Measurements from ENCODE around the gene ITGAD. TPM values are rescaled to one million over a fixed set of nuclear protein-coding genes. Genes with fewer than 3 reads are reported as not detected.

The ITGAD gene
- total and polyA plus RNA-seq, 2 of the 13 experiments (the other 11 are each of a cell fraction or from before 2014, with no cell fraction given) = not detected

DNA sequence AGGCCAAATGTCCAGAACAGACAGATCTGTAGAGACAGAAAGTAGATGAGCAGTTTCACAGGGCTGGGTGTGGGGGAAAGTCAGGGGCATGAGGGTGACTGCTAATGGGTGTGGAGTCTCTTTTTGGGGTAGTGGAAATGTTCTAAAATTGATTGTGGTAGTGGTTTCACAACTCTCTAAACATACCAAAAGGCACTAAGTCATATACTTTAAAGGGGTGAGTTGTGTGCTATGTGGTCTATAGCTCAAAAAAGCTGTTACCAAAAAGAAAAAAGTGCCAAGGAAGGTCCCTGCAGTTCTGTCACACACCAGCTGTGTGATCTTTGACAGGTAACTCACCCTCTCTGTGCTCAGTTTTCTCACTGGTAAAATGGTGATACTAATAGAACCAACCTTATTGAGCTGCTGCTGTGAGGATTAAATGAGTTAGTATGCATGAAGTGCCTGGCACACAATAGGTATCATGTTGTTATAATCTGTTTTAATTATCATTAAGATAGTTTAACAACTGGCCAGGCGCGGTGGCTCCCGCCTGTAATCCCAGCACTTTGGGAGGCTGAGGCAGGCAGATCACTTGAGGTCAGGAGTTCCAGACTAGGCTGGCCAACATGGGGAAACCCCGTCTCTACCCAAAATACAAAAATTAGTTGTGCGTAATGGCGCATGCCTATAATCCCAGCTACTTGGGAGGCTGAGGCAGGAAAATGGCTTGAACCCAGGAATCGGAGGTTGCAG, 27.8 kb upstream of the ITGAD start:
- no peaks in the 10 kb centered on the region for H3K36me3 ChIP-seq (replicated peaks in 1 of 2; ENCODE audit: control insufficient read depth in 1 of 2, insufficient read depth in 2 of 2, low read length in 2 of 2)
- no peak for DNase-seq (ENCODE audit: low spot score)
- H2AFZ ChIP-seq (ENCODE audit: low read length) = no peak overlapping the region
- H3K79me2 ChIP-seq (ENCODE audit: insufficient read depth, low read length) = no peaks in the 10 kb centered on the region
- H3K27me3 ChIP-seq (ENCODE audit: control insufficient read depth in 1 of 2, insufficient read depth in 2 of 2, low read length in 2 of 2) = peaks cover 0 to 29% of the 10 kb centered on the region in 2 experiments; a peak in 3 of 5 replicates
- FAIRE-seq = peak; percentile 21
- H3K4me1 ChIP-seq (ENCODE audit: insufficient read depth, low read length) = no peaks in the 10 kb centered on the region
- no peak for ATAC-seq
- intact Hi-C loops (cut with micrococcal nuclease; ENCODE audit: unreplicated experiment) (no loop called here), in situ Hi-C loops (cut with HindIII; ENCODE audit: extremely low pct_ligation_motif_present, low pct_unique_long_range_greater_than_20kb) (no loop called here)
- ChIA-PET CTCF (ENCODE audit: low intra/inter-chr PET ratio, low total read pairs) (no interaction called here), POLR2A (no interaction called here)
- WGBS (ENCODE audit: low lambda C conversion rate) = 73% methylated on average over 7 of the region's 7 CpGs
- no peaks in the 10 kb centered on the region; the same call in 1 of the 2 replicates for H4K20me1 ChIP-seq (ENCODE audit: insufficient read depth, low read length)
- TF ChIP-seq ZNF768 (CRISPR knock-in tag; IDR thresholded peaks at IDR 0.05) = peak; percentile 75; the same call in 1 of the 2 replicates
- no peak for TF ChIP-seq CEBPB (IDR thresholded peaks at IDR 0.05; ENCODE audit: borderline replicate concordance, low read depth, low read length)
- no peaks in the 10 kb centered on the region for H3K9me3 ChIP-seq (ENCODE audit: low read length)
- H3K4me2 ChIP-seq (ENCODE audit: low read depth, low read length) = no peak overlapping the region
- H3K27ac ChIP-seq (ENCODE audit: extremely low read length, insufficient read depth, low read length) = no peak overlapping the region
- no peak overlapping the region for H3K9ac ChIP-seq (ENCODE audit: insufficient read depth, low read depth, low read length)
- H3K4me3 ChIP-seq (replicated peaks in 1 of 3; ENCODE audit: insufficient read depth in 1 of 3, low read depth in 2 of 3, low read length in 3 of 3) = no peak overlapping the region
- BruUV-seq (replicated peaks) = no TSS peak

DNA sequence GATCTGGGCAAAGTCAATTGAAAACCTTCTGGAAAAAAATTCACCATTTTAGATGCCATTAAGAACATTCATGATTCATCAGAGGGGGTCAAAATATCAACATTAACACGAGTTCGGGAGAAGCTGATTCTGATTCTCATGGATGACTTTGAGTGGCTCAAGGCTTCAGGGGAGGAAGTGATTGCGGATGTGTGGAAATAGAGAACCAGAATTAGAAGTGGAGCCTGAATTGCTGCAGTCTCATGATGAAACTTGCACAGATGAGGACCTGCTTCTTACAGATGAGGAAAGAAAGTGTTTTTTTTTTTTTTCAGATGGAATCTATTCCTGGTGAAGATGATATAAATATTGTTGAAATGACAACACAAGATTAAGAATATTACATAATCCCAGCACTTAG, 25.3 kb upstream of the ITGAD start:
- Histone ChIP-seq H4K20me1 (ENCODE audit: insufficient read depth, low read length) (no peaks in the 10 kb centered on the region; the same call in 1 of the 2 replicates), H3K36me3 (replicated peaks in 1 of 2; ENCODE audit: control insufficient read depth in 1 of 2, insufficient read depth in 2 of 2, low read length in 2 of 2) (no peaks in the 10 kb centered on the region), H3K27me3 (ENCODE audit: control insufficient read depth in 1 of 2, insufficient read depth in 2 of 2, low read length in 2 of 2) (peaks cover 0 to 25% of the 10 kb centered on the region in 2 experiments; a peak in 2 of 5 replicates), H3K4me3 (replicated peaks in 1 of 3; ENCODE audit: insufficient read depth in 1 of 3, low read depth in 2 of 3, low read length in 3 of 3) (no peak overlapping the region), H3K79me2 (ENCODE audit: insufficient read depth, low read length) (no peaks in the 10 kb centered on the region), H3K9ac (ENCODE audit: insufficient read depth, low read depth, low read length) (no peak overlapping the region), H3K9me3 (ENCODE audit: low read length) (no peaks in the 10 kb centered on the region), H3K27ac (ENCODE audit: extremely low read length, insufficient read depth, low read length) (no peak overlapping the region), H2AFZ (ENCODE audit: low read length) (no peak overlapping the region), H3K4me1 (ENCODE audit: insufficient read depth, low read length) (peaks cover 17% of the 10 kb centered on the region), H3K4me2 (ENCODE audit: low read depth, low read length) (no peak overlapping the region)
- intact Hi-C loops (cut with micrococcal nuclease; ENCODE audit: unreplicated experiment) = no loop called here
- in situ Hi-C loops (cut with HindIII; ENCODE audit: extremely low pct_ligation_motif_present, low pct_unique_long_range_greater_than_20kb) = no loop called here
- ATAC-seq = no peak
- no peak for FAIRE-seq
- 43% methylated on average over 3 of the region's 3 CpGs for WGBS (ENCODE audit: low lambda C conversion rate)
- ChIA-PET CTCF (ENCODE audit: low intra/inter-chr PET ratio, low total read pairs) (no interaction called here), POLR2A (no interaction called here)
- no TSS peak for BruUV-seq (replicated peaks)
- DNase-seq (ENCODE audit: low spot score) = no peak
- TF ChIP-seq ZNF24 (IDR thresholded peaks at IDR 0.05) (no peak), ZMYM4 (CRISPR knock-in tag; IDR thresholded peaks at IDR 0.05) (no peak), JUND (CRISPR knock-in tag; IDR thresholded peaks at IDR 0.05) (no peak), ZFYVE20 (CRISPR knock-in tag; IDR thresholded peaks at IDR 0.05; ENCODE audit: borderline replicate concordance, low read depth) (no peak), ZBTB42 (CRISPR knock-in tag; IDR thresholded peaks at IDR 0.05) (no peak), ZNF382 (CRISPR knock-in tag; IDR thresholded peaks at IDR 0.05; ENCODE audit: borderline replicate concordance) (no peak), ZNF501 (CRISPR knock-in tag; IDR thresholded peaks at IDR 0.05) (no peak), ZNF441 (CRISPR knock-in tag; IDR thresholded peaks at IDR 0.05; ENCODE audit: borderline replicate concordance) (no peak), SOX6 (IDR thresholded peaks at IDR 0.05) (no peak), SOX6 (CRISPR knock-in tag; IDR thresholded peaks at IDR 0.05) (no peak), ZFY (CRISPR knock-in tag; IDR thresholded peaks at IDR 0.05) (no peak), KDM4B (CRISPR knock-in tag; IDR thresholded peaks at IDR 0.05) (no peak), ZNF720 (CRISPR knock-in tag; IDR thresholded peaks at IDR 0.05) (no peak)
- TF ChIP-seq, protein P1, sequence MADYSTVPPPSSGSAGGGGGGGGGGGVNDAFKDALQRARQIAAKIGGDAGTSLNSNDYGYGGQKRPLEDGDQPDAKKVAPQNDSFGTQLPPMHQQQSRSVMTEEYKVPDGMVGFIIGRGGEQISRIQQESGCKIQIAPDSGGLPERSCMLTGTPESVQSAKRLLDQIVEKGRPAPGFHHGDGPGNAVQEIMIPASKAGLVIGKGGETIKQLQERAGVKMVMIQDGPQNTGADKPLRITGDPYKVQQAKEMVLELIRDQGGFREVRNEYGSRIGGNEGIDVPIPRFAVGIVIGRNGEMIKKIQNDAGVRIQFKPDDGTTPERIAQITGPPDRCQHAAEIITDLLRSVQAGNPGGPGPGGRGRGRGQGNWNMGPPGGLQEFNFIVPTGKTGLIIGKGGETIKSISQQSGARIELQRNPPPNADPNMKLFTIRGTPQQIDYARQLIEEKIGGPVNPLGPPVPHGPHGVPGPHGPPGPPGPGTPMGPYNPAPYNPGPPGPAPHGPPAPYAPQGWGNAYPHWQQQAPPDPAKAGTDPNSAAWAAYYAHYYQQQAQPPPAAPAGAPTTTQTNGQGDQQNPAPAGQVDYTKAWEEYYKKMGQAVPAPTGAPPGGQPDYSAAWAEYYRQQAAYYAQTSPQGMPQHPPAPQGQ (CRISPR knock-in tag; IDR thresholded peaks at IDR 0.05; ENCODE audit: borderline replicate concordance) = no peak

Measured in HepG2 (cell line).